Fibroblast of skin of back (primary cell): ENCODE measurements around the gene LHFPL5.
A peak's percentile ranks its signal among the peaks of the same experiment; 100 is the strongest.

Experiments
- DNase-seq: peaks from one replicate; pipeline ENCODE4 v3.0.0-alpha.2; 2013

LHFPL5 gene

GRCh38 chr6:35794536-35795452 is 10.4 kb upstream of the LHFPL5 start:
- DNase-seq: no peak

- no peak for DNase-seq
Observed at GRCh38 chr6:35795453-35796071, 9.6 kb upstream of the LHFPL5 start.

GRCh38 chr6:35796236-35796635 is 8.9 kb upstream of the LHFPL5 start:
- DNase-seq: no peak

GRCh38 chr6:35797837-35798526 is 7.2 kb upstream of the LHFPL5 start:
- DNase-seq: no peak

- no peak for DNase-seq
Observed at GRCh38 chr6:35798706-35799105, 6.4 kb upstream of the LHFPL5 start.

GRCh38 chr6:35801148-35801547 is 4.0 kb upstream of the LHFPL5 start:
- DNase-seq: no peak

- no peak for DNase-seq
Observed at GRCh38 chr6:35808688-35809087, 3.5 kb downstream of the LHFPL5 start.

- no peak for DNase-seq
Observed at GRCh38 chr6:35809809-35810208, 4.7 kb downstream of the LHFPL5 start.

- peak; percentile 60 for DNase-seq
Observed at GRCh38 chr6:35810971-35811698, 6.0 kb downstream of the LHFPL5 start.

GRCh38 chr6:35811699-35811995 is 6.5 kb downstream of the LHFPL5 start:
- DNase-seq: no peak

GRCh38 chr6:35817515-35817914 is 12.4 kb downstream of the LHFPL5 start:
- DNase-seq: no peak

GRCh38 chr6:35823601-35824000 is 18.4 kb downstream of the LHFPL5 start:
- no peak for DNase-seq

- no peak for DNase-seq
Observed at GRCh38 chr6:35824552-35825192, 19.5 kb downstream of the LHFPL5 start.

GRCh38 chr6:35829306-35829705 is 24.2 kb downstream of the LHFPL5 start:
- no peak for DNase-seq

- no peak for DNase-seq
Observed at GRCh38 chr6:35831257-35832007, 26.3 kb downstream of the LHFPL5 start.

GRCh38 chr6:35833536-35833935 is 28.4 kb downstream of the LHFPL5 start:
- DNase-seq: no peak

GRCh38 chr6:35839019-35839418 is 33.9 kb downstream of the LHFPL5 start:
- DNase-seq: no peak

- no peak for DNase-seq
Observed at GRCh38 chr6:35842381-35842780, 37.2 kb downstream of the LHFPL5 start.

- no peak for DNase-seq
Observed at GRCh38 chr6:35844290-35844689, 39.1 kb downstream of the LHFPL5 start.

- DNase-seq: no peak
Observed at GRCh38 chr6:35850208-35850607, 45.1 kb downstream of the LHFPL5 start.

GRCh38 chr6:35852994-35853393 is 47.8 kb downstream of the LHFPL5 start:
- DNase-seq: no peak

- no peak for DNase-seq
Observed at GRCh38 chr6:35856250-35856649, 51.1 kb downstream of the LHFPL5 start.
